Hepatocyte (in vitro differentiated cells): ENCODE results near the gene SLC29A2.

ENCODE experiments used
- CTCF ChIP-seq: fragments of 200-600 bp; sonication (generic); IDR thresholded peaks from 2 replicates; pipeline ENCODE4 v1.5.1; 2016; ENCODE audit warnings: antibody characterized with exemption, mild to moderate bottlenecking; ENCODE audit not compliant: poor library complexity
- EZH2 ChIP-seq: fragments of 200-600 bp; sonication (generic); IDR thresholded peaks from 2 replicates; pipeline ENCODE4 v1.6.1; 2016; ENCODE audit warnings: antibody characterized with exemption, mild to moderate bottlenecking, borderline replicate concordance
- EZH2phosphoT487 ChIP-seq: fragments of 200-600 bp; sonication (generic); IDR thresholded peaks from one replicate; pipeline ENCODE4 v1.6.1; 2018; ENCODE audit warnings: antibody characterized with exemption, mild to moderate bottlenecking, low read depth, moderate library complexity; ENCODE audit not compliant: unreplicated experiment, severe bottlenecking

- TF ChIP-seq EZH2 (no peak), CTCF (peak; percentile 54), EZH2phosphoT487 (no peak)
Observed at GRCh38 chr11:66336234-66337102, 35.1 kb downstream of the SLC29A2 start, which contains the start of gene RIN1.
